ENCODE data around the gene CADPS. TPM values are rescaled to one million over a fixed set of nuclear protein-coding genes. Genes with fewer than 3 reads are reported as not detected.

Gene CADPS
- total and polyA plus RNA-seq, 2 of the 4 experiments (the other 2 are of a cell fraction): not detected

- dilution Hi-C loops (cut with HindIII; ENCODE audit: low sequenced_read_pairs, unreplicated experiment) (no loop called here), intact Hi-C loops (cut with micrococcal nuclease) (no loop called here), in situ Hi-C loops (cut with MboI; ENCODE audit: low sequenced_read_pairs) (no loop called here)
- no peaks in the 10 kb centered on the region; the same call in none of the 2 replicates for H3K9me3 ChIP-seq (ENCODE audit: control insufficient read depth, insufficient read depth, low read length)
- CTCF ChIA-PET: interaction anchor here (0.6 kb wide), 1 partner anchor 28 kb away, joined by 4 read pairs; no protein-coding TSS in a partner anchor
- no peak overlapping the region for H2BK15ac ChIP-seq (ENCODE audit: low read depth, low read length)
- H4K20me1 ChIP-seq (ENCODE audit: insufficient read depth, low read length): no peaks in the 10 kb centered on the region
- H2AFZ ChIP-seq (replicated peaks; ENCODE audit: low read length, poor library complexity): no peak overlapping the region
- no peaks in the 10 kb centered on the region for H3K9me1 ChIP-seq (ENCODE audit: insufficient read depth, low read length)
- no peak overlapping the region for H3K14ac ChIP-seq (replicated peaks; ENCODE audit: low read depth, low read length)
- no peak overlapping the region for H3K27ac ChIP-seq (ENCODE audit: insufficient read depth, low read length)
- no peak overlapping the region for H3K18ac ChIP-seq (ENCODE audit: low read depth, low read length)
- H4K5ac ChIP-seq (ENCODE audit: low read depth, low read length): no peak overlapping the region
- H3K4ac ChIP-seq (ENCODE audit: low read depth, low read length): no peak overlapping the region
- H3K4me1 ChIP-seq (ENCODE audit: control insufficient read depth, insufficient read depth, low read length): no peaks in the 10 kb centered on the region
- H3K23ac ChIP-seq (ENCODE audit: low read depth, low read length): no peak overlapping the region
- no peaks in the 10 kb centered on the region for H3K79me1 ChIP-seq (ENCODE audit: low read depth in 1 of 2, low read length in 2 of 2)
- TF ChIP-seq SMC3 (IDR thresholded peaks at IDR 0.05; ENCODE audit: low read depth, low read length) (no peak), CTCF (conservative IDR thresholded peaks at IDR 0.05; ENCODE audit: low read depth, low read length) (no peak), RCOR1 (IDR thresholded peaks at IDR 0.05; ENCODE audit: insufficient replicate concordance, low read length) (no peak), MAFK (IDR thresholded peaks at IDR 0.05; ENCODE audit: low read depth, low read length) (no peak), BHLHE40 (IDR thresholded peaks at IDR 0.05; ENCODE audit: low read depth, low read length) (no peak), CHD1 (IDR thresholded peaks at IDR 0.05; ENCODE audit: low read depth, low read length) (no peak), ELK1 (IDR thresholded peaks at IDR 0.05; ENCODE audit: borderline replicate concordance, low read depth, low read length) (no peak), POLR2A (IDR thresholded peaks at IDR 0.05; ENCODE audit: low read depth, low read length) (no peak), CEBPB (IDR thresholded peaks at IDR 0.05; ENCODE audit: low read depth, low read length) (no peak), FOS (IDR thresholded peaks at IDR 0.05; ENCODE audit: low read depth, low read length) (no peak), RFX5 (IDR thresholded peaks at IDR 0.05; ENCODE audit: low read depth, low read length) (no peak), USF2 (IDR thresholded peaks at IDR 0.05; ENCODE audit: low read depth, low read length) (no peak), RAD21 (IDR thresholded peaks at IDR 0.05; ENCODE audit: low read length) (no peak), MAZ (IDR thresholded peaks at IDR 0.05; ENCODE audit: borderline replicate concordance, low read depth, low read length) (no peak)
- no peaks in the 10 kb centered on the region; the same call in 1 of the 2 replicates for H3K27me3 ChIP-seq (ENCODE audit: control insufficient read depth, insufficient read depth, low read length)
- no peak overlapping the region for H3K4me3 ChIP-seq (ENCODE audit: insufficient read depth, low read depth, low read length)
- no peak overlapping the region for H2AK9ac ChIP-seq (replicated peaks; ENCODE audit: low read depth, low read length, poor library complexity)
- H4K91ac ChIP-seq (ENCODE audit: insufficient read depth, low read depth, low read length): no peak overlapping the region
- ATAC-seq (ENCODE audit: low read depth): no peak
- no peak overlapping the region for H2BK5ac ChIP-seq (ENCODE audit: low read depth, low read length, poor library complexity, severe bottlenecking)
- WGBS, 2 experiments (ENCODE audit: extremely low coverage in 2 of 2, insufficient read length in 1 of 2): 100% methylated on average over 1 of the region's 5 CpGs; no CpG with 5 or more reads in 1 of the 2 experiments
- H4K8ac ChIP-seq (ENCODE audit: low read depth in 2 of 2, low read length in 2 of 2): no peak overlapping the region
- POLR2A ChIA-PET (ENCODE audit: unreplicated experiment): no interaction called here
- H3K4me2 ChIP-seq (ENCODE audit: low read depth, low read length): no peak overlapping the region
- no peak overlapping the region for H2BK120ac ChIP-seq (ENCODE audit: low read depth, low read length)
- no TSS peak for BruUV-seq (replicated peaks)
- no peaks in the 10 kb centered on the region for H3K36me3 ChIP-seq (ENCODE audit: control insufficient read depth, insufficient read depth, low read length)
- DNase-seq: no peak
- no peak overlapping the region for H3K56ac ChIP-seq (ENCODE audit: extremely low read depth, insufficient read depth, low read length)
- H2AK5ac ChIP-seq (ENCODE audit: low read depth, low read length): no peak overlapping the region
- H2BK20ac ChIP-seq (ENCODE audit: low read depth, low read length): no peak overlapping the region
- no peak overlapping the region for H3K9ac ChIP-seq (ENCODE audit: low read depth, low read length)
Measured at GRCh38 chr3:62574266-62574898, 300.8 kb downstream of the CADPS start.
